Fibroblast of the aortic adventitia (primary cell): ENCODE results near the gene MYD88. TPM values are rescaled to one million over a fixed set of nuclear protein-coding genes. Genes with fewer than 3 reads are reported as not detected.

Experiments
- DNase-seq: peaks from one replicate; pipeline ENCODE4 v3.0.0-alpha.2; 2010; ENCODE audit warnings: low read depth
- H3K4me3 ChIP-seq: 2 replicates; pipeline ENCODE4 v1.5.1; 2011; ENCODE audit warnings: low read depth, mild to moderate bottlenecking, control low read depth, low read length, moderate library complexity
- total RNA-seq: library from RNA; depleted of rRNA; stranded (reverse); fragments of >200 nt; gene quantifications from 2 replicates; pipeline ENCODE4 v1.2.3, GENCODE V29; 2012; ENCODE audit warnings: low replicate concordance
- TF ChIP-seq, protein P1 (sequence below): IDR thresholded peaks from 2 replicates; pipeline ENCODE4 v1.5.1; 2011; ENCODE audit warnings: mild to moderate bottlenecking, low read length, control low read depth, inconsistent platforms; ENCODE audit not compliant: insufficient read depth

The MYD88 gene
- total RNA-seq, 1 donor, result 8.3 TPM

- H3K4me3 ChIP-seq, result no peak overlapping the region
- no peak for DNase-seq
- TF ChIP-seq, protein P1, sequence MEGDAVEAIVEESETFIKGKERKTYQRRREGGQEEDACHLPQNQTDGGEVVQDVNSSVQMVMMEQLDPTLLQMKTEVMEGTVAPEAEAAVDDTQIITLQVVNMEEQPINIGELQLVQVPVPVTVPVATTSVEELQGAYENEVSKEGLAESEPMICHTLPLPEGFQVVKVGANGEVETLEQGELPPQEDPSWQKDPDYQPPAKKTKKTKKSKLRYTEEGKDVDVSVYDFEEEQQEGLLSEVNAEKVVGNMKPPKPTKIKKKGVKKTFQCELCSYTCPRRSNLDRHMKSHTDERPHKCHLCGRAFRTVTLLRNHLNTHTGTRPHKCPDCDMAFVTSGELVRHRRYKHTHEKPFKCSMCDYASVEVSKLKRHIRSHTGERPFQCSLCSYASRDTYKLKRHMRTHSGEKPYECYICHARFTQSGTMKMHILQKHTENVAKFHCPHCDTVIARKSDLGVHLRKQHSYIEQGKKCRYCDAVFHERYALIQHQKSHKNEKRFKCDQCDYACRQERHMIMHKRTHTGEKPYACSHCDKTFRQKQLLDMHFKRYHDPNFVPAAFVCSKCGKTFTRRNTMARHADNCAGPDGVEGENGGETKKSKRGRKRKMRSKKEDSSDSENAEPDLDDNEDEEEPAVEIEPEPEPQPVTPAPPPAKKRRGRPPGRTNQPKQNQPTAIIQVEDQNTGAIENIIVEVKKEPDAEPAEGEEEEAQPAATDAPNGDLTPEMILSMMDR, result no peak
These were observed 26.6 kb upstream of the MYD88 start for GRCh38 chr3:38111696-38112377.

DNA sequence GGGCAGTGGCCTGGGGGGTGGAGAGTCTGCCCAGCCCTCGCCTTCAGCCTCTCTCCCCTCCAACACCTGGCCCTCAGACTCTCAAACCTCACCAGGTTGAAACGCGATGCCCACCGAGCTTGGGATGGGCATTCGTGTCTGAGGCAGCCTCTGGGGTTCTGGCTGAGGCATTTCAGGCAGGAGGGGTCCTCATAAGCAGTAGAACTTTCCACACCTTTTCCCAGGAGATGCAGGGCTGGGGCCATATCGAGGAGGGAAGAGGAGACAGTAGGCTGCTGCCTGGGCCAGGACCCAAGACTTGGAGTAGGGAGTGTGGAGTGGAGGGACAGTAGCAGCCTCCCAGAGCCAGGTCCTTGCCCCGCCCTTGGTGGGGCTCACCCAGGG lies 26.1 kb upstream of the MYD88 start:
- H3K4me3 ChIP-seq, result no peak overlapping the region
- DNase-seq, result no peak
- TF ChIP-seq, protein P1, result no peak

DNA sequence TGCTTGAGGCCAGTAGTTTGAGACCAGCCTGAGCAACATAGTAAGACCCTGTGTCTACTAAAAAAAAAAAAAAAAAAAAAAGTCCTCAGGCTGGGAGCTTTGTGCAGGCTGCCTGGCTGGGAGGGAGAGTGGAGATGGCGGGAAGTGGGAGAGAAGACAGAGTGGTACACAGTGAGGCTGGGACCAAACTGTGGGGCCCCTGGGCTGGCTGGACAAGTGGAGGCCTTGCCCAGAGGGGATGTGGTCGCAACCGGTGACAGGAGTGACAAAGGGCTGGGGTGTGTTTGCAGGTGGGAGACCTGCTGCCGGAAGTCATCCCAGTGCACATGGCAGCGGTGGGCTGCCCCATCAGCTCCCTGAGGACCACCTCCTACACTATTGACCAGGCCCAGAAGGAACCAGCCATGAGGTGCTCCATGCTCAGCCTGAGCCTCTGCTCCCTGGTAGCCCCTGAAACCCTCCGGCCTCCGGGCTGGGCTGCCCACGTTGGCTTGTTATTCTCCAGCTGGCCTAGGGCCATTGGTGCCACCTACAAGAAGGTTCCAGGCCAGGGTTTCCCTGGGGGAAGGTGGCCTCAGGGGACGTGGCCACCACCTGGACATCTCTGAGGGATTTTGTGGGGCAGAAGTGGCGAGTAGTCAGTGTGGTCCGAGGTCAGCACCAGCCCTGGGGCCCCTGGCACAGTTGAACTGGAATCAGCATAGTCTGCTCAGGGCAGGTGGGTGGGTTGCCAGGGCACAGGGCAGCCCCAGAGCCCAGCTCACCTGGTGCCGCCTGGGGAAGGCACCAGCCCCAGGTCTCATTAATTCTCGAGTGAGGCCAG lies 24.2 kb upstream of the MYD88 start:
- no peak overlapping the region for H3K4me3 ChIP-seq
- no peak for DNase-seq
- TF ChIP-seq, protein P1, result no peak

DNA sequence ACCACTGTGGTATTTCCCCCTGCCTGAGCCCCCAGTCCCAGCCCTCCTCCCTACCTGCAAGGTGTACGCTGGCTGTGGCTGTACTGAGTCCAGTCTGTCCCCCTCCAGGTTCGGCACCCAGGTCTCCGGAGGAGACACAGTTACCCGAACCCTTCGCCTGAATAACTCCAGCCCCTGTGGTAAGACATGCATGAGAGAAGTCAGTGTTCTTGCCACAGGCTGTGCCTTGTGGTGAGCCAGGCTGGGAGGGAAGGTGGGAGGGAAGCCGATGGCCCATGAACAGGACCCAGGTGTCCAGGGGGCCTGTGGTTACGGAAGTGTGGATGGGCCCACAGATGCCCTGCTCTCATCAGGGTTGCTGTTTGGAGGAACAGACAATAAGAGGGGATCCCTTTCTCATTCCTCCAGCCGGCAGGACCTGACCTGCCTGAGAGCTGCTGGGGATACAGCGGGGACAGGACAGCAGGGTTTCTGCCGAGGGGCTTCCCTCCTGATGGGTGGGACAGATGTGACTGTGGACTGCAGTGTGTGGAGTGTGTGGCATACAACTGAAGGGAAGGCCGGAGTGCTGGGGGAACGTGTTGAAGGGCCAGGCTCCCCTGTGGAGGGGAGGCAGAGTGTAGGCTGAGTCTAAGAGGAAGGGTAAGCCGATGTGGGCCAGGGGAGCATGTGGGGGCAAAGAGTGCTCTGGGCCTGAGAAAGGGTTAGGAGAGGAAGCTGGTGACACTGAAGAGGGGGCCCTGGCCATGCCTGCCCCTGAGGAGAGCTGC lies 23.4 kb upstream of the MYD88 start:
- H3K4me3 ChIP-seq, result no peak overlapping the region
- TF ChIP-seq, protein P1, result no peak
- DNase-seq, result no peak

DNA sequence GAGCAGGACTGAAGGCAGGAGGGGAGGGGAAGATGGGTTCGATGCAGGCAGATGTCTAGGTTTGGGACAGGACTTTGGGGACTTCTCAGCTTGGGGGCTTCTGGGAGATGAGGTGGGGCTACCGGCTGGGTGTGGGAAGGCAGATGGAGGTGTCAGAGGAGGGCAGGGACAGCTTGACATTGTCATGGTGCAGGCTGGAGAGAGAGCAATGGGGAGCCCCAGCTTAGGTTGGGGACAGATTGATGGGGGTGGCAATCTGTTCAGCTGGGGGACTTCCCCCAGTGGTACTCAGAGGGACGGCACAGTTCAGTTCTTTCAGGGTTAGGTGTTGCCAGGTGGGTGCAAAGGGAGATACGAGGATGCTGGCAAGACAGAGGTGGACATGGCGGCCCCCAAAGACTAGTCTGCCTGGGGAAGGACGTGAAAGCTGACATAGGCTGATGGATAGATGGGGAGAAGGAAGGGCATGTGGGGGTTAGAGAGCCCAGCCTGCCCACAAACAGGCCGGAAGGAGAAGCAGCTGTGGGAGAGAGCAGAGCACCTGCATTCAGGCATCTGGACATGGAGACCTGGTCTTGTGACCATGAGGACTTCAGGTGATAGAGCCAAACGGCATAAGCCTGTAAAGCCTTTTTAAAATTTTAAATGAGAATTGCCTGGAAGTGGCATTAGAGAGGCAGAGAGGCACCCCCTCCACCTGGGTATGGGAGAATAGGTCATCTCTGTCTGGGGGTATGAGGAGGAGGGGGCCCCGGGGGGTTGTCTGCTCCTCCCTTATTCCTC lies 22.6 kb upstream of the MYD88 start:
- no peak for DNase-seq
- no peak overlapping the region for H3K4me3 ChIP-seq
- TF ChIP-seq, protein P1, result no peak

GRCh38 chr3:38116471-38117162 lies 21.8 kb upstream of the MYD88 start:
- DNase-seq, result no peak
- H3K4me3 ChIP-seq, result no peak overlapping the region
- TF ChIP-seq, protein P1, result no peak
